ENCODE measurements around the gene CALML5.

The CALML5 gene

DNA sequence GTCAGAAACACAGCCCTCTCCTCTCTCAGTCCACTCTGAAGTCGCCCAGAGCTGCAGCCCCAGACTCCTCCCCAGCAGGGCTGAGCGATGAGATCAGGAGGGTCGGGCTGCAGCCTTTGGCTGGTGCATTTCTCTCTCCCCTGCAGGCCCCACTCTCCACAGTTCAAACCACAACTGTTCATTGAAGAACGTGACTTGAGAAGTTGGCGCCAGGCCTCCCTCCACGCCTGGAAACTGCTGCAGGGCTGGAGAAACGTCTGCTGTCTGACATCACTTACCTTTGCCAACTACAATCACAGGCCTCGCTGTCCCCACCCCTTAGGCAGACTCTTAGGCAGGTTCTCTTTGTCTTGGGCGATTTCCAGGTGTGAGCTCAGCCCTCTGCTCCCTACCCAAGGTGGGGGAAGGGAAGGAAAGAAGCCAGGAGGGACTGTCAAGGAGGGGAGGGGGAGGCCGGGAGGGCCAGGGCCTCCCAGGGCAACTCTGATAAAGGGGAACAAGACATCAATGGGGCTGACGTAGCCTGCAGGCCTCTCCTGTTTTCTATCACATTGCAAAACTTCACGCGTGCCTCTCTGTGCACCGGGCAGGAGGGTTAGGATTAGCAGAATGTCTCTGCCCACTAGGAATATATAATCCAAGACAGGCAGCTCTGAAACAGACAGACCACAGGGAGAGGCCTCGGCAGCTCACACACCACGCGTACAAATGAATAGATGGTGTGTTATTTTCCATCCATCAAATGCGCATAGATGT is 32.7 kb downstream of the CALML5 start:
- no peak overlapping the region for H3K4me3 Mint-ChIP-seq
- peaks cover 4% of the 10 kb centered on the region for H3K36me3 Mint-ChIP-seq
- no peak for DNase-seq
- no peaks in the 10 kb centered on the region for H3K9me3 Mint-ChIP-seq
- CTCF ChIA-PET = no interaction called here
- H3K27ac Mint-ChIP-seq = no peak overlapping the region
- H3K27me3 Mint-ChIP-seq = peaks cover 10% of the 10 kb centered on the region
- H3K4me1 Mint-ChIP-seq = peaks cover 2% of the 10 kb centered on the region

DNA sequence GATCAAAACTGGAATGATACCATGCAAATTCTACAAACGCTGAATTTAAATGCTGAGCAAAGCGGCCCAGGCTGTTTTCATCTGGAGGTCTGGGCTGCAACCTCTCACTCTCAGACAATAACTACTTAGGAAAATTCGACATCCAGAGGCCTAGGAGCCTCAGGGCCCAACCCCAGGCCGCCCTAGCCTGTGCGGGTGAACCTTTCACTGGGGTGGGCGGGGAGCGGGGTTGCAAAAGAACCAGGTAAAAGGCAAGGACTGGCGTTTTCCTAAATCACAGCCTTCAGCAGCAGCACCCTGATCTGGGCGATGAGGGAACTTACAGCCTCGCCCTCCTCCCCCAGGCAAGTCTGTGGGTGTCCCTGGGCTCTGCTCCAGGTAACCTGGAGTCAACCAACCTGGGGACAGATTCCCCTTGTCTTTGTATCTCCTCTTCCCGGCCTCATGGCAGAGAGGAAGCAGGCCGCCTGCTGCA is 33.4 kb downstream of the CALML5 start:
- Mint-ChIP-seq H3K27ac (no peak overlapping the region), H3K4me3 (no peak overlapping the region), H3K27me3 (peaks cover 3% of the 10 kb centered on the region), H3K36me3 (peaks cover 7% of the 10 kb centered on the region), H3K9me3 (no peaks in the 10 kb centered on the region), H3K4me1 (peaks cover 2% of the 10 kb centered on the region)
- DNase-seq = no peak
- CTCF ChIA-PET = no interaction called here

GRCh38 chr10:5464546-5464945 is 34.8 kb downstream of the CALML5 start:
- H3K36me3 Mint-ChIP-seq = peaks cover 13% of the 10 kb centered on the region
- no peak for DNase-seq
- peaks cover 3% of the 10 kb centered on the region for H3K27me3 Mint-ChIP-seq
- H3K27ac Mint-ChIP-seq = no peak overlapping the region
- H3K4me1 Mint-ChIP-seq = peaks cover 2% of the 10 kb centered on the region
- CTCF ChIA-PET = interaction anchor here (1.7 kb wide), 1 partner anchor 22 kb away, joined by 4 read pairs; no protein-coding TSS in a partner anchor
- H3K4me3 Mint-ChIP-seq = no peak overlapping the region
- H3K9me3 Mint-ChIP-seq = no peaks in the 10 kb centered on the region

DNA sequence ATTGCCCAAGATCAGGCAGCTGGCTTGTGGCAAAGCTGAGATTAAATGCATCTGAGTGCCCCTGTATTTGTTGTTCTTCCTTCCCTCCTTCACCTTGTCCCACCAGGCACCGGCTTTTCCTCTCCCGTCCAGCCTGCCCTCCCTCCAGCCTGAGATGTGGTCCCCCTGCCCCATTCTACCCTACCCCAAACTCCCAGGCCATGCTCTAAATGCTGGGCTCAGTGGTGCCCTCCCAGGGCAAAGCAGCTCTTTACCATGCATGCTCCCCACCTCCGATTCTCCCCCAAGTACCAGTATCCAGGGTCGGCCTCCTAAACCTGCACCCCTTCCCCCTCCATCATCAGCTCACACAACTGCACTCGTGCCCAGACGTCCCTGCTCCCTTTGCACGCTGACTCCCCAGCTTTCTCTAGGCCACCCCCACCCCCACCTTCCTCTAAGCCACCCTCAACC is 36.5 kb downstream of the CALML5 start:
- peaks cover 3% of the 10 kb centered on the region for H3K27me3 Mint-ChIP-seq

DNA sequence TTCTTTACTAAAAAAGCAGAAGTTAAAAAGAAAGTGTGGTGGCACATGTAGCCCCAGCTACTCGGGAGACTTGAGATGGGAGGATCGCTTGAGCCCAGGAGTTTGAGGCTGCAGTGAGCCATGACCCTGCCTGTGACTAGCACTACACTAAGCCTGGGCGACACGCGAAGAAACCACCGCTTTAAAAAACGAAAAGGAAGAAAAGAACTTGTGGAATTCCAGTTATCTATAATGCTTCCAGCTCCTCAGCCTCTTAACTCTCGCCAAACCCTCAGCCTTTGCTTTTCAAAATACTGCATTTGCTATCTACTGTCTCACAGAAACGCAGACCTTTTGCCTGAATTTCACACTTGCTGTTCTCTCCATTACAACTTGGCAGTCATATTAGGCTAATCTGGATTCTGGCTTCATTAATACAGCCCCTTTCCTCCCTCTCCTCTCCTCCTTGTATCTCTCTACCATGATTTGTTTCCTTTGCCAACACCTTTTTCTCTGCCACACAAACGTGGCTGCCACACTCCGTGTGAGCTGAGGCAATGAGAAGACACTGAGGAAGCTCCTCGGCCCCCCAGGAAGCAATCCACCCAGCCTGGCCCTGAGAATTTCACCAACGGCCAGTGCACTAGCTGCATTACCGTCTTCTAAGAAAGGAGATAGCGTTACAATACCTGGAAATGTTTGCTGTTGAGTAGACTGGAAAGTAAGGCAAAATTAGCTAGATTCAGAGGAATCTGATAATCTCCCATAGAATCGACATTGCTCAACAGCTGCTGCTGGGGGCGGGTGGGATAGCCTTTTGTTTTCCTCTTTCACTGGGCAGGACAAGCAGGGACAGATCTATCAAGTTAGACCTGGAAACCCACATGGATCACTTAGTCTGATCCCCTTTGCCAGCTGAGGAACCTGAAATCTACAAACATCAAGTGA is 37.2 kb downstream of the CALML5 start:
- H3K4me3 Mint-ChIP-seq = no peak overlapping the region
- peaks cover 12% of the 10 kb centered on the region for H3K4me1 Mint-ChIP-seq
- no peak for DNase-seq
- peaks cover 3% of the 10 kb centered on the region for H3K27me3 Mint-ChIP-seq
- no peak overlapping the region for H3K27ac Mint-ChIP-seq
- CTCF ChIA-PET = interaction anchor here (1.3 to 1.7 kb wide), 3 partner anchors 161 to 612 kb away, joined by 4 to 8 read pairs (median 6); no protein-coding TSS in a partner anchor
- no peaks in the 10 kb centered on the region for H3K9me3 Mint-ChIP-seq
- peaks cover 27% of the 10 kb centered on the region for H3K36me3 Mint-ChIP-seq

More for the DNA sequence above, 36.5 kb downstream of the CALML5 start:
- CTCF ChIA-PET = interaction anchor here (1.7 kb wide), 1 partner anchor 20 kb away, joined by 4 read pairs; no protein-coding TSS in a partner anchor
- H3K27ac Mint-ChIP-seq = no peak overlapping the region
- H3K4me1 Mint-ChIP-seq = peaks cover 9% of the 10 kb centered on the region
- H3K9me3 Mint-ChIP-seq = no peaks in the 10 kb centered on the region
- DNase-seq = no peak
- peaks cover 25% of the 10 kb centered on the region for H3K36me3 Mint-ChIP-seq
- no peak overlapping the region for H3K4me3 Mint-ChIP-seq

GRCh38 chr10:5461203-5461588 is 38.2 kb downstream of the CALML5 start:
- Mint-ChIP-seq H3K27ac (no peak overlapping the region), H3K4me1 (peaks cover 15% of the 10 kb centered on the region), H3K9me3 (no peaks in the 10 kb centered on the region), H3K4me3 (no peak overlapping the region), H3K36me3 (peaks cover 35% of the 10 kb centered on the region), H3K27me3 (peaks cover under 1% of the 10 kb centered on the region)
- no peak for DNase-seq
- CTCF ChIA-PET = interaction anchor here (1.3 to 1.7 kb wide), 3 partner anchors 162 to 611 kb away, joined by 4 to 8 read pairs (median 6); no protein-coding TSS in a partner anchor

GRCh38 chr10:5460468-5461202 is 38.7 kb downstream of the CALML5 start:
- no peaks in the 10 kb centered on the region for H3K27me3 Mint-ChIP-seq
- CTCF ChIA-PET = interaction anchor here (1.3 to 1.7 kb wide), 3 partner anchors 163 to 610 kb away, joined by 4 to 8 read pairs (median 6); no protein-coding TSS in a partner anchor
- DNase-seq = no peak
- peaks cover 15% of the 10 kb centered on the region for H3K4me1 Mint-ChIP-seq
- no peaks in the 10 kb centered on the region for H3K9me3 Mint-ChIP-seq
- H3K36me3 Mint-ChIP-seq = peaks cover 40% of the 10 kb centered on the region
- no peak overlapping the region for H3K27ac Mint-ChIP-seq
- no peak overlapping the region for H3K4me3 Mint-ChIP-seq

- Mint-ChIP-seq H3K27me3 (no peaks in the 10 kb centered on the region), H3K4me1 (peaks cover 15% of the 10 kb centered on the region), H3K36me3 (peaks cover 52% of the 10 kb centered on the region), H3K9me3 (no peaks in the 10 kb centered on the region), H3K27ac (no peak overlapping the region), H3K4me3 (no peak overlapping the region)
- CTCF ChIA-PET = interaction anchor here (1.0 to 1.1 kb wide), 2 partner anchors 15 to 17 kb away, joined by 3 read pairs; no protein-coding TSS in a partner anchor
- DNase-seq = no peak
These were observed 40.2 kb downstream of the CALML5 start for GRCh38 chr10:5458949-5459747.

GRCh38 chr10:5458425-5458824 is 40.9 kb downstream of the CALML5 start:
- H3K27me3 Mint-ChIP-seq = no peaks in the 10 kb centered on the region
- peaks cover 15% of the 10 kb centered on the region for H3K4me1 Mint-ChIP-seq
- no peak for DNase-seq
- no peaks in the 10 kb centered on the region for H3K9me3 Mint-ChIP-seq
- H3K27ac Mint-ChIP-seq = no peak overlapping the region
- CTCF ChIA-PET = no interaction called here
- H3K4me3 Mint-ChIP-seq = no peak overlapping the region
- peaks cover 59% of the 10 kb centered on the region for H3K36me3 Mint-ChIP-seq

GRCh38 chr10:5457741-5458140 is 41.6 kb downstream of the CALML5 start:
- CTCF ChIA-PET = no interaction called here
- H3K4me1 Mint-ChIP-seq = peaks cover 15% of the 10 kb centered on the region
- no peaks in the 10 kb centered on the region for H3K27me3 Mint-ChIP-seq
- peaks cover 64% of the 10 kb centered on the region for H3K36me3 Mint-ChIP-seq
- no peaks in the 10 kb centered on the region for H3K9me3 Mint-ChIP-seq
- peak overlapping the region; percentile 13 for H3K27ac Mint-ChIP-seq
- no peak for DNase-seq
- no peak overlapping the region for H3K4me3 Mint-ChIP-seq

GRCh38 chr10:5456563-5456962 is 42.8 kb downstream of the CALML5 start:
- CTCF ChIA-PET = interaction anchor here (0.9 to 1.0 kb wide), 2 partner anchors 14 to 607 kb away, joined by 3 read pairs; no protein-coding TSS in a partner anchor
- peaks cover 68% of the 10 kb centered on the region for H3K36me3 Mint-ChIP-seq
- no peak overlapping the region for H3K4me3 Mint-ChIP-seq
- H3K9me3 Mint-ChIP-seq = no peaks in the 10 kb centered on the region
- no peak overlapping the region for H3K27ac Mint-ChIP-seq
- H3K27me3 Mint-ChIP-seq = no peaks in the 10 kb centered on the region
- peaks cover 13% of the 10 kb centered on the region for H3K4me1 Mint-ChIP-seq
- no peak for DNase-seq

DNA sequence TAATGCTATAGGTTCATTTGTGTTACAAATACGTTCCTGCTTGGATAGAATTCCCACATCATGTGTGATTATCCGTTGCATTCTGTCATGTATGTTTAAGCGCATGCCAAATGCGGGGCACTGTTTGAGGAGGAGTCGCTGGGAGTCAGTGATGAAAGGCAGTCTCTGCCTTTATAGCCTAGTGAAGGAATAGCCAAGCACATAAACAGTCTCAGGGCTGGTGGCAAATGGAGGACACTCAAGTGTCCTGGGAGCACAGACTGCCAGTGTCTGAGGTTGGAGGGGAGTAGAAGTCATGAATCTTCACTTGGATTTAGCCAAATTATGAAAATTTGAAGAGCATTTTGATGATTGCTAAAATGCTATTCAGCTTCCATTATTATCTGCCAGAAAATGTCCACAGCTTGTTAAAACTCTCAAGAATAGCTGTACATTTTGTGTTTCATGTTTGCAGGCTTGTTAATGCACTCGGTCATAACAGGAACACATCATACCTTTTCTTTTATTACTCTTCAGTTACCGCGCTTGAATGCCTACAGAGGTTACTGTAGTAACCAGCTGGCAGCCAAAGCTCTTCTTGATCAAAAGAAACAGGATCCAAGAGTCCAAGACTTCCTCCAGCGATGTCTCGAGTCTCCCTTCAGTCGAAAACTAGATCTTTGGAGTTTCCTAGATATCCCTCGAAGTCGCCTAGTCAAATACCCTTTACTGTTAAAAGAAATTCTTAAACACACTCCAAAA is 45.5 kb downstream of the CALML5 start:
- Mint-ChIP-seq H3K4me3 (no peak overlapping the region), H3K4me1 (peaks cover 25% of the 10 kb centered on the region), H3K36me3 (peaks cover 56% of the 10 kb centered on the region), H3K9me3 (no peaks in the 10 kb centered on the region), H3K27ac (no peak overlapping the region), H3K27me3 (no peaks in the 10 kb centered on the region)
- CTCF ChIA-PET = interaction anchor here (2.7 kb wide), 1 partner anchor 169 kb away, joined by 14 read pairs; no protein-coding TSS in a partner anchor
- no peak for DNase-seq

Data from activated naive CD4-positive, alpha-beta T cell treated with anti-CD3 and anti-CD28 coated beads, Interleukin-2, amount 10 ng/mL, durations not matched to agents 7 days and 5 days (primary cell).